KMS-11 (cell line): ENCODE measurements around the gene MYRF.

Experiments
- H2AFZ ChIP-seq: fragments of 200-600 bp; sonication (generic); 2 replicates; pipeline ENCODE4 v1.6.1; 2016; ENCODE audit warnings: antibody characterized with exemption, mixed run types, low read depth
- H3K27ac ChIP-seq: fragments of 200-600 bp; sonication (generic); 2 replicates; pipeline ENCODE4 v1.6.1; 2016; ENCODE audit warnings: mild to moderate bottlenecking, mixed run types
- H3K27me3 ChIP-seq: fragments of 200-600 bp; sonication (generic); 2 replicates; pipeline ENCODE4 v1.6.1; 2017; ENCODE audit warnings: mild to moderate bottlenecking, low read depth, mixed run types, moderate library complexity; ENCODE audit not compliant: insufficient read depth
- H3K36me3 ChIP-seq: fragments of 200-600 bp; sonication (generic); 2 replicates; pipeline ENCODE4 v1.6.1; 2017; ENCODE audit warnings: mild to moderate bottlenecking, mixed run types; ENCODE audit not compliant: insufficient read depth
- H3K4me1 ChIP-seq: fragments of 200-600 bp; sonication (generic); 2 replicates; pipeline ENCODE4 v1.6.1; 2016; ENCODE audit warnings: mild to moderate bottlenecking, low read depth, mixed run types; ENCODE audit not compliant: poor library complexity, severe bottlenecking
- H3K4me2 ChIP-seq: fragments of 200-600 bp; sonication (generic); 2 replicates; pipeline ENCODE4 v1.7.0; 2016; ENCODE audit warnings: mild to moderate bottlenecking, mixed run types
- H3K4me3 ChIP-seq: fragments of 200-600 bp; sonication (generic); IDR thresholded peaks from 2 replicates; pipeline ENCODE4 v1.6.1; 2017; ENCODE audit warnings: low read depth, low read length, mixed read lengths; ENCODE audit not compliant: insufficient read depth
- H3K79me2 ChIP-seq: fragments of 200-600 bp; sonication (generic); 2 replicates; pipeline ENCODE4 v1.6.1; 2016; ENCODE audit warnings: low read depth, mixed run types; ENCODE audit not compliant: insufficient read depth
- H3K9ac ChIP-seq: fragments of 200-600 bp; sonication (generic); 2 replicates; pipeline ENCODE4 v1.6.1; 2016; ENCODE audit warnings: mild to moderate bottlenecking, mixed run types
- H4K20me1 ChIP-seq: fragments of 200-600 bp; sonication (generic); 2 replicates; pipeline ENCODE4 v1.6.1; 2016; ENCODE audit warnings: mild to moderate bottlenecking, mixed run types; ENCODE audit not compliant: insufficient read depth
- TF ChIP-seq, protein P1 (sequence below): fragments of 200-600 bp; sonication (generic); conservative IDR thresholded peaks from 2 replicates; pipeline ENCODE4 v1.6.1; 2017; ENCODE audit warnings: low read depth, mild to moderate bottlenecking, antibody characterized with exemption, low read length, moderate library complexity, mixed read lengths

Gene MYRF

DNA sequence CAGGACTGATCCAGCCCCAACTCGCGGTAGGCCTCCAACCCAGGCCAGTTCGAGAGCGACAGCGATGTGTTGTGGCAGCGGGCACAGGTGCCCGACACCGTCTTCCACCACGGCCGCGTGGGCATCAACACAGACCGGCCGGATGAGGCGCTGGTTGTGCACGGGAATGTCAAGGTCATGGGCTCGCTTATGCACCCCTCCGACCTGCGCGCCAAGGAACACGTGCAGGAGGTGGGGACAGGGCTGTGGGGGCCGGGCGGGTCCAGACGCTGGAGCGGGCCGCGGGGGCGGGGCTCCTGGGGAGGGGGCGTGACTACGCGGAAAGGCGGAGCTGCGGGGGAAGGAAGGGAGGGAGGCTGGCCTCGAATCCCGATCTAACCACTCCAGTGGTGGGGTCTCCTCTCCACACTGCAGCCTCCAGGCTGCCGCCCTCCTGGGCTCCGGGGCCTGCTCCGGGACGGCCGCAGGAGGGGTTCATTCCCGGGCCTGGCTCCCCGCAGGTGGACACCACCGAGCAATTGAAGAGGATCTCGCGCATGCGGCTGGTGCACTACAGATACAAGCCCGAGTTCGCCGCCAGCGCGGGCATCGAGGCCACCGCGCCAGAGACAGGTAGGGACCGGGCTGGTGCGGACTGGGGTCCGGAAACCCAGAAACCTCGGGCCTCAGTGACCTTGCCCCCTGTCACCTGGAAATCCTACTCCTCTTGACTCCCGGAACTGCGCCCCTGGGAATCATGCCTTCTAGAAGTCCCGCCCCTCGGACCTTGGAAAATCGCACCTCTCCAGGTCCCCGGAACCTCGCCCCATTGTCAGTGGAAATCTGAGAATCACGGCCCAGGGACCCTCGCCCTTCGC lies 25.0 kb downstream of the MYRF start:
- Histone ChIP-seq H3K27me3 (no peaks in the 10 kb centered on the region), H2AFZ (peak overlapping the region; percentile 73), H3K27ac (no peak overlapping the region), H3K36me3 (no peaks in the 10 kb centered on the region), H3K4me1 (peaks cover 7% of the 10 kb centered on the region), H4K20me1 (no peaks in the 10 kb centered on the region), H3K4me2 (peak overlapping the region; percentile 45), H3K9ac (no peak overlapping the region), H3K79me2 (no peaks in the 10 kb centered on the region), H3K4me3 (no peak overlapping the region)
- TF ChIP-seq, protein P1, sequence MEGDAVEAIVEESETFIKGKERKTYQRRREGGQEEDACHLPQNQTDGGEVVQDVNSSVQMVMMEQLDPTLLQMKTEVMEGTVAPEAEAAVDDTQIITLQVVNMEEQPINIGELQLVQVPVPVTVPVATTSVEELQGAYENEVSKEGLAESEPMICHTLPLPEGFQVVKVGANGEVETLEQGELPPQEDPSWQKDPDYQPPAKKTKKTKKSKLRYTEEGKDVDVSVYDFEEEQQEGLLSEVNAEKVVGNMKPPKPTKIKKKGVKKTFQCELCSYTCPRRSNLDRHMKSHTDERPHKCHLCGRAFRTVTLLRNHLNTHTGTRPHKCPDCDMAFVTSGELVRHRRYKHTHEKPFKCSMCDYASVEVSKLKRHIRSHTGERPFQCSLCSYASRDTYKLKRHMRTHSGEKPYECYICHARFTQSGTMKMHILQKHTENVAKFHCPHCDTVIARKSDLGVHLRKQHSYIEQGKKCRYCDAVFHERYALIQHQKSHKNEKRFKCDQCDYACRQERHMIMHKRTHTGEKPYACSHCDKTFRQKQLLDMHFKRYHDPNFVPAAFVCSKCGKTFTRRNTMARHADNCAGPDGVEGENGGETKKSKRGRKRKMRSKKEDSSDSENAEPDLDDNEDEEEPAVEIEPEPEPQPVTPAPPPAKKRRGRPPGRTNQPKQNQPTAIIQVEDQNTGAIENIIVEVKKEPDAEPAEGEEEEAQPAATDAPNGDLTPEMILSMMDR = no peak

DNA sequence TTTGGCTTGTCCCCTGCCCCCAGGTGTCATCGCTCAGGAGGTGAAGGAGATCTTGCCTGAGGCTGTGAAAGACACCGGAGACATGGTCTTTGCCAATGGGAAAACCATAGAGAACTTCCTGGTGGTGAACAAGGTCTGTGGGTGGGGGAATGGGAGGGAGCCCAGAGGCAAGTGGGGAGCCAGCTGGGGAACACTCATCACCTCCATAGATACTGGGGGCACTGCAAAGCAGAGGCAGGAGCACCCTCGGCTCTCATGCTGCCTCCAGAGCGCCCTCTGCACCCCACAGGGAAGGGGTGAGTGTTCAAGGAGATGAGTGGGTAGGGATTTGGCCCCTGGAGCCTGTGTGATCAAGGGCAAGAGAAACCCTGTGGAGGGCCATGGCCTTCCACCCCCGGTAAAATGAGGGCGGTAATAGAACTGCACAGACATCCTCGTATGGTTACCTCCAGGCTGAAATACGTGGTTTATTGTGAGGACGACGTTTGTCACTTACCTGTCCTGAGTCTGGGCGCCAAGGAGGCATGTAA lies 26.0 kb downstream of the MYRF start:
- Histone ChIP-seq H3K4me3 (no peak overlapping the region), H3K9ac (no peak overlapping the region), H3K36me3 (no peaks in the 10 kb centered on the region), H3K4me2 (no peak overlapping the region), H4K20me1 (no peaks in the 10 kb centered on the region), H3K4me1 (peaks cover 7% of the 10 kb centered on the region), H3K79me2 (no peaks in the 10 kb centered on the region), H2AFZ (no peak overlapping the region), H3K27ac (no peak overlapping the region), H3K27me3 (no peaks in the 10 kb centered on the region)
- TF ChIP-seq, protein P1 = no peak

DNA sequence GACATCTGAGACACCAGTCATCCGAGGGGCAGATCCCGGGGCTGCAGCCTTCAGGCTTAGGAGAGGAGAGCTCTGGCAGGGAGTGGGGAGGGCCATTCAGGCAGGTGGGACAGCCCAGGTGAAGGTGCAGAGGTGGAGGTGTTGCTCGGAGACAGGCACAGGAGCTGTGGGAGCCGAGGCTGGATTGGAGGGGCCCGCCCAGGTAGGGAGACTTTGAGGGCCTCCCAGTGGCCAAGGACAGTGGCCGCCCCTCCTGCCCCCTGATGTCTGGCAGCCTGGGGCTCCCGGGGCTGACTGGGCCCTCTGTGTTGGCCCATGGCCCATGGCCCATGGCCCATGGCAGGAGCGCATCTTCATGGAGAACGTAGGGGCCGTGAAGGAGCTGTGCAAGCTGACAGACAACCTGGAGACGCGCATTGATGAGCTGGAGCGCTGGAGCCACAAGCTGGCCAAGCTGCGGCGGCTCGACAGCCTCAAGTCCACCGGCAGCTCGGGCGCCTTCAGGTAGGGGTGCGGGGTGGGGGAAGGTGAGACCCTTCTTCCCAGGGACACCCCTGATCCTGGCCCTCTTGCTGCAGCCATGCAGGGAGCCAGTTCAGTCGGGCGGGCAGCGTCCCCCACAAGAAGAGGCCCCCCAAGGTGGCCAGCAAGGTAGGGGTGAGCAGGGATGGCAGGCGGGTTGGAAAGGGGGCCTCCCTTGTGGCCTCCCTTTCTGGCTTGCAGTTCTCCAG lies 26.6 kb downstream of the MYRF start:
- TF ChIP-seq, protein P1 = no peak
- Histone ChIP-seq H4K20me1 (no peaks in the 10 kb centered on the region), H3K27me3 (no peaks in the 10 kb centered on the region), H3K4me3 (no peak overlapping the region), H3K27ac (no peak overlapping the region), H3K9ac (no peak overlapping the region), H3K36me3 (no peaks in the 10 kb centered on the region), H3K4me1 (peaks cover 7% of the 10 kb centered on the region), H3K4me2 (no peak overlapping the region), H2AFZ (no peak overlapping the region), H3K79me2 (no peaks in the 10 kb centered on the region)

DNA sequence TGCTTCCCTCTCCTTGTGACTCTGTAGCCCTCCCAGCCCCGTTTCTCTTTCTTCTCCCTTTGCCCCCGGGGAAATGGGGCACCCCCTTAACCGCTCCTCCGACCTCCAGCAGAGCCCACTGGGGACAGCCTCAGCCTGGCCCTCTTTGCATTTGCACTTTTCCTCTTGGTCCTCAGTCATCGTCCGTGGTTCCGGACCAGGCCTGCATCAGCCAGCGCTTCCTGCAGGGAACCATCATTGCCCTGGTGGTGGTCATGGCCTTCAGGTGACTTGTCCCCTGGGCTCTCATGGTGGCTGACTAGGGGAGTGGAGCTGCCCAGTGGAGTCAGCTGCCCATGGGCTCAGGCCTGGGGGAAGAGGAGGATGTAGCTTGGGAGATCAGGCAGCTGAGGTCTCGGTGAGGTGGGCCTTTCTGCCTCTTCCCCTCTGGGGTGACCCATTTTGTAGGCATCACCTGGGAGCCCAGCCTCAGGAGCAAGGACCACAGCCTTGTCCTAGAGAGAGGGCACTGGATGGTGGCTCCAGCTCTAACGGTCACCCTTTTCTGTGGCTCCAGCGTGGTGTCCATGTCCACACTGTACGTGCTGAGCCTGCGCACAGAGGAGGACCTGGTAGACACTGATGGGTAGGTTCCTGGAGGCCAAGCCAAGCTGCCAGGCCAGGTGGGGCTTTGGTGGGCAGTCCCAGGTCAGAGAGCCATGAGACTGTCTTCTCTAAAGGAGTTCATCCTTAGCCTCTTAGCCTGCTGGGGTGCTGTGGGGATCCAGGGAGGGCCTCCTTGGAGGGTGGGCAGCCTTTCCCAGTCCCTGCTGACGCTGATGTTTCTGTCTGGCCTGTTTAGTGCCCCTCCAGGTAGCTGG lies 27.5 kb downstream of the MYRF start:
- Histone ChIP-seq H3K4me2 (no peak overlapping the region), H3K27ac (no peak overlapping the region), H3K79me2 (no peaks in the 10 kb centered on the region), H3K36me3 (no peaks in the 10 kb centered on the region), H3K4me1 (peaks cover 7% of the 10 kb centered on the region), H3K27me3 (no peaks in the 10 kb centered on the region), H2AFZ (no peak overlapping the region), H3K9ac (no peak overlapping the region), H3K4me3 (no peak overlapping the region), H4K20me1 (no peaks in the 10 kb centered on the region)
- TF ChIP-seq, protein P1 = no peak
